Fibroblast of lung (primary cell): ENCODE results near the gene MAP3K9.

ENCODE experiments used
- CTCF ChIP-seq, 2 donors: IDR thresholded peaks in 1 of 2; conservative IDR thresholded peaks in 1 of 2; 1 replicate in 1 of 2; 2 replicates in 1 of 2; pipeline ENCODE4 v1.5.1; 2011 to 2012; ENCODE audit warnings: low read length in 2 of 2, control low read depth in 1 of 2, inconsistent platforms in 1 of 2, low read depth in 1 of 2, mild to moderate bottlenecking in 1 of 2
- EZH2 ChIP-seq: IDR thresholded peaks from 2 replicates; pipeline ENCODE4 v1.5.1; 2012; ENCODE audit warnings: low read length, control low read depth, mild to moderate bottlenecking; ENCODE audit errors: missing control alignments

- TF ChIP-seq CTCF (conservative IDR thresholded peaks at IDR 0.05 in 1 of 2, IDR thresholded peaks at IDR 0.05 in 1 of 2; ENCODE audit: low read depth in 1 of 2, low read length in 2 of 2), result no peak
- TF ChIP-seq EZH2, result no peak
Measured at GRCh38 chr14:70683983-70684382, 125.3 kb downstream of the MAP3K9 start.
